Caco-2 (cell line): ENCODE measurements around the gene SPATS2L. TPM values are rescaled to one million over a fixed set of nuclear protein-coding genes. Genes with fewer than 3 reads are reported as not detected.

Experiments used
- BruUV-seq: library from RNA; stranded (reverse); fragments of 400-500 nt; replicated peaks from 2 replicates; lab custom pipeline; 2021; lab: Mats Ljungman, UMichigan
- CTCF ChIA-PET: fragments of 300-600 bp; sonication (Branson Sonifier 250); formaldehyde crosslinking; loops from one replicate; lab custom pipeline; 2022; ENCODE audit warnings: antibody characterized with exemption; lab: Charles Lee
- POLR2A ChIA-PET: fragments of 300-600 bp; sonication (Branson Sonifier 250); formaldehyde crosslinking; loops from one replicate; lab custom pipeline; 2022; ENCODE audit warnings: antibody characterized with exemption; lab: Charles Lee
- DNase-seq, 2 experiments: peaks; one replicate each; pipeline versions ENCODE4 v3.0.0 to v3.0.0-alpha.2; 2020 to 2022
- H3K27me3 ChIP-seq: replicated peaks from 2 replicates; pipeline ENCODE4 v1.6.0; 2011; ENCODE audit warnings: low read length; ENCODE audit not compliant: control insufficient read depth, insufficient read depth
- H3K36me3 ChIP-seq: 2 replicates; pipeline ENCODE4 v1.5.1; 2011; ENCODE audit warnings: low read length; ENCODE audit not compliant: control insufficient read depth, insufficient read depth
- H3K4me1 ChIP-seq: fragments of 250-450 bp; sonication (Bioruptor Pico); 2 replicates; pipeline ENCODE4 v1.5.1; 2020; ENCODE audit warnings: mild to moderate bottlenecking
- H3K4me3 ChIP-seq: 2 replicates; pipeline ENCODE4 v1.5.1; 2011; ENCODE audit warnings: low read depth, mild to moderate bottlenecking, control low read depth, low read length
- H3K9me3 ChIP-seq: fragments of 250-450 bp; sonication (Bioruptor Pico); 2 replicates; pipeline ENCODE4 v1.5.1; 2020; ENCODE audit warnings: mild to moderate bottlenecking, moderate library complexity
- H3K27ac Mint-ChIP-seq: one replicate; pipeline ENCODE4 v1.8.0; 2022; ENCODE audit warnings: mixed read lengths; ENCODE audit not compliant: unreplicated experiment
- H3K27me3 Mint-ChIP-seq: one replicate; pipeline ENCODE4 v1.8.0; 2022; ENCODE audit warnings: mixed read lengths; ENCODE audit not compliant: insufficient read depth, unreplicated experiment
- H3K36me3 Mint-ChIP-seq: one replicate; pipeline ENCODE4 v1.8.0; 2022; ENCODE audit warnings: mild to moderate bottlenecking, mixed read lengths; ENCODE audit not compliant: insufficient read depth, unreplicated experiment
- H3K4me1 Mint-ChIP-seq: one replicate; pipeline ENCODE4 v1.8.0; 2022; ENCODE audit warnings: low read depth, mixed read lengths; ENCODE audit not compliant: unreplicated experiment
- H3K4me3 Mint-ChIP-seq: one replicate; pipeline ENCODE4 v1.8.0; 2022; ENCODE audit warnings: mild to moderate bottlenecking, moderate library complexity, mixed read lengths; ENCODE audit not compliant: unreplicated experiment
- H3K9me3 Mint-ChIP-seq: one replicate; pipeline ENCODE4 v1.8.0; 2022; ENCODE audit warnings: mixed read lengths; ENCODE audit not compliant: unreplicated experiment
- CTCF ChIP-seq, 2 experiments: fragments of 200-600 bp in 1 of 2; IDR thresholded peaks; 1 replicate in 1 of 2; 2 replicates in 1 of 2; pipeline versions ENCODE4 v1.5.1 to v1.8.0; 2011 to 2022; ENCODE audit warnings: antibody characterized with exemption in 1 of 2, control low read depth in 1 of 2, inconsistent platforms in 1 of 2, low read depth in 1 of 2, low read length in 1 of 2, mild to moderate bottlenecking in 1 of 2, moderate library complexity in 1 of 2; ENCODE audit not compliant: insufficient read depth in 1 of 2, severe bottlenecking in 1 of 2, unreplicated experiment in 1 of 2
- intact Hi-C: fragments of 100-400 bp; cut with micrococcal nuclease; formaldehyde crosslinking; loops from one replicate; pipeline ENCODE4 v1.10.0; 2022; ENCODE audit not compliant: unreplicated experiment
- total RNA-seq: library from RNA; stranded (reverse); gene quantifications from 2 replicates; pipeline ENCODE4 v1.2.3, GENCODE V29; 2022

SPATS2L gene
- total RNA-seq, 1 experiment from 2014 or later, result 196 TPM

- Histone ChIP-seq H3K4me3 (no peak overlapping the region), H3K9me3 (no peaks in the 10 kb centered on the region), H3K36me3 (peaks cover 3% of the 10 kb centered on the region), H3K4me1 (peaks cover 51% of the 10 kb centered on the region), H3K27me3 (no peaks in the 10 kb centered on the region)
- Mint-ChIP-seq H3K9me3 (no peaks in the 10 kb centered on the region), H3K27ac (peak overlapping the region; percentile 87), H3K27me3 (no peaks in the 10 kb centered on the region), H3K4me3 (no peak overlapping the region), H3K36me3 (peaks cover 80% of the 10 kb centered on the region), H3K4me1 (peaks cover 64% of the 10 kb centered on the region)
- ChIA-PET CTCF (no interaction called here), POLR2A (no interaction called here)
- intact Hi-C loops, result no loop called here
- TF ChIP-seq CTCF (IDR thresholded peaks at IDR 0.05; ENCODE audit: insufficient read depth in 1 of 2, low read depth in 1 of 2, low read length in 1 of 2, severe bottlenecking in 1 of 2, unreplicated experiment in 1 of 2), result no peak
- no TSS peak for BruUV-seq
- DNase-seq, result no peak
These were observed 43.4 kb downstream of the SPATS2L start for GRCh38 chr2:200349868-200350267.

GRCh38 chr2:200350850-200351285, 44.4 kb downstream of the SPATS2L start:
- ChIA-PET POLR2A (no interaction called here), CTCF (no interaction called here)
- Histone ChIP-seq H3K9me3 (no peaks in the 10 kb centered on the region), H3K36me3 (peaks cover 3% of the 10 kb centered on the region), H3K4me3 (no peak overlapping the region), H3K27me3 (no peaks in the 10 kb centered on the region), H3K4me1 (peaks cover 61% of the 10 kb centered on the region)
- no peak for DNase-seq
- no peak for TF ChIP-seq CTCF (IDR thresholded peaks at IDR 0.05; ENCODE audit: insufficient read depth in 1 of 2, low read depth in 1 of 2, low read length in 1 of 2, severe bottlenecking in 1 of 2, unreplicated experiment in 1 of 2)
- intact Hi-C loops, result no loop called here
- peaks cover 81% of the 10 kb centered on the region for H3K36me3 Mint-ChIP-seq
- H3K4me3 Mint-ChIP-seq, result peak overlapping the region; percentile 51
- no peaks in the 10 kb centered on the region for H3K9me3 Mint-ChIP-seq
- H3K27ac Mint-ChIP-seq, result peak overlapping the region; percentile 87
- BruUV-seq, result no TSS peak
- no peaks in the 10 kb centered on the region for H3K27me3 Mint-ChIP-seq
- peaks cover 72% of the 10 kb centered on the region for H3K4me1 Mint-ChIP-seq

- ChIA-PET CTCF (no interaction called here), POLR2A (interaction anchor here (1.4 kb wide), 2 partner anchors 46 to 54 kb away, joined by 6 to 10 read pairs; partner anchors contain the start of gene SPATS2L)
- H3K4me1 Mint-ChIP-seq, result peaks cover 73% of the 10 kb centered on the region
- no peaks in the 10 kb centered on the region for H3K9me3 Mint-ChIP-seq
- no peaks in the 10 kb centered on the region for H3K27me3 Mint-ChIP-seq
- DNase-seq, result no peak
- no peak for TF ChIP-seq CTCF (IDR thresholded peaks at IDR 0.05; ENCODE audit: insufficient read depth in 1 of 2, low read depth in 1 of 2, low read length in 1 of 2, severe bottlenecking in 1 of 2, unreplicated experiment in 1 of 2)
- Histone ChIP-seq H3K4me1 (peaks cover 70% of the 10 kb centered on the region), H3K9me3 (no peaks in the 10 kb centered on the region), H3K4me3 (no peak overlapping the region), H3K36me3 (peaks cover 3% of the 10 kb centered on the region), H3K27me3 (no peaks in the 10 kb centered on the region)
- H3K4me3 Mint-ChIP-seq, result peak overlapping the region; percentile 67
- H3K27ac Mint-ChIP-seq, result peak overlapping the region; percentile 89
- BruUV-seq, result no TSS peak
- intact Hi-C loops, result loop anchor here (1.0 kb wide), 4 partner anchors 25 to 131 kb away; no protein-coding TSS in a partner anchor
- H3K36me3 Mint-ChIP-seq, result peaks cover 79% of the 10 kb centered on the region
These were observed 45.3 kb downstream of the SPATS2L start for GRCh38 chr2:200351815-200352214.
